ENCODE measurements around the gene ADAM12. TPM values are rescaled to one million over a fixed set of nuclear protein-coding genes. Genes with fewer than 3 reads are reported as not detected.

Gene ADAM12
- polyA plus RNA-seq, 1 experiment: 8.6 TPM

- no peak overlapping the region for H3K4me3 ChIP-seq (ENCODE audit: low read depth, low read length)
- DNase-seq (ENCODE audit: low read depth): no peak
Observed at GRCh38 chr10:126215746-126216631, 172.3 kb downstream of the ADAM12 start.

DNA sequence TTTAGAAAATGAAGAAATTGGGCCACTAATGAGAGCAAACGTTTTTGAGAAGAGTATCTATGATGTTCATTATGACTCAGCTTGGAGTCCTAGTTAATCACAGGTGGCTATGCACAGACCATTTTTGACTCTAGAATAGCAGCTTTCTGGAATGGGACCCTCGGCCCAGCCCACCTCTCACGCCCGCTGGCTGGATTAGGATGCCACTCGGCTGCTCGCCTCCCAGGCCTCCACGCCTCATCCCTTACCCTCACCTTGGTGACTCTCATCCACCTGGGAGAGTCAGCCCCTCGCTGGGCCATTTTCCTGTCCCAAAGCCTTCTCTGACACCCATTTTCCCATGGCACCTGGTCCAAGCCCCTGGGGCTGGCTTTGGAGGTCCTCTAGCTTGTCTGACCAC, 173.6 kb downstream of the ADAM12 start:
- no peak for DNase-seq (ENCODE audit: low read depth)
- Histone ChIP-seq H3K4me3 (ENCODE audit: low read depth, low read length) (no peak overlapping the region), H3K36me3 (ENCODE audit: control insufficient read depth, insufficient read depth, low read length) (no peaks in the 10 kb centered on the region), H3K27me3 (ENCODE audit: control insufficient read depth, insufficient read depth, low read length) (no peaks in the 10 kb centered on the region)
- POLR2A ChIA-PET: no interaction called here
- CTCF ChIA-PET: interaction anchor here (1.0 to 1.8 kb wide), 2 partner anchors 73 to 172 kb away, joined by 3 to 4 read pairs; no protein-coding TSS in a partner anchor
- TF ChIP-seq, protein P1, sequence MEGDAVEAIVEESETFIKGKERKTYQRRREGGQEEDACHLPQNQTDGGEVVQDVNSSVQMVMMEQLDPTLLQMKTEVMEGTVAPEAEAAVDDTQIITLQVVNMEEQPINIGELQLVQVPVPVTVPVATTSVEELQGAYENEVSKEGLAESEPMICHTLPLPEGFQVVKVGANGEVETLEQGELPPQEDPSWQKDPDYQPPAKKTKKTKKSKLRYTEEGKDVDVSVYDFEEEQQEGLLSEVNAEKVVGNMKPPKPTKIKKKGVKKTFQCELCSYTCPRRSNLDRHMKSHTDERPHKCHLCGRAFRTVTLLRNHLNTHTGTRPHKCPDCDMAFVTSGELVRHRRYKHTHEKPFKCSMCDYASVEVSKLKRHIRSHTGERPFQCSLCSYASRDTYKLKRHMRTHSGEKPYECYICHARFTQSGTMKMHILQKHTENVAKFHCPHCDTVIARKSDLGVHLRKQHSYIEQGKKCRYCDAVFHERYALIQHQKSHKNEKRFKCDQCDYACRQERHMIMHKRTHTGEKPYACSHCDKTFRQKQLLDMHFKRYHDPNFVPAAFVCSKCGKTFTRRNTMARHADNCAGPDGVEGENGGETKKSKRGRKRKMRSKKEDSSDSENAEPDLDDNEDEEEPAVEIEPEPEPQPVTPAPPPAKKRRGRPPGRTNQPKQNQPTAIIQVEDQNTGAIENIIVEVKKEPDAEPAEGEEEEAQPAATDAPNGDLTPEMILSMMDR (IDR thresholded peaks at IDR 0.05; ENCODE audit: insufficient read depth, low read depth, low read length): no peak

More at GRCh38 chr10:126215746-126216631, 172.3 kb downstream of the ADAM12 start:
- Histone ChIP-seq H3K36me3 (ENCODE audit: control insufficient read depth, insufficient read depth, low read length) (no peaks in the 10 kb centered on the region; the same call in 1 of the 2 replicates), H3K27me3 (ENCODE audit: control insufficient read depth, insufficient read depth, low read length) (no peaks in the 10 kb centered on the region)
- ChIA-PET POLR2A (interaction anchor here (0.6 to 1.0 kb wide), 2 partner anchors 9 to 172 kb away, joined by 3 to 6 read pairs; no protein-coding TSS in a partner anchor), CTCF (interaction anchor here (1.1 to 2.1 kb wide), 3 partner anchors 11 to 233 kb away, joined by 3 to 6 read pairs (median 6); no protein-coding TSS in a partner anchor)
- TF ChIP-seq, protein P1 (IDR thresholded peaks at IDR 0.05; ENCODE audit: insufficient read depth, low read depth, low read length): no peak

- POLR2A ChIA-PET: interaction anchor here (0.5 kb wide), 1 partner anchor 182 kb away, joined by 3 read pairs; no protein-coding TSS in a partner anchor
- no peak for DNase-seq (ENCODE audit: low read depth)
Observed at GRCh38 chr10:126214021-126214420, 174.3 kb downstream of the ADAM12 start.

GRCh38 chr10:126212738-126213137, 175.5 kb downstream of the ADAM12 start:
- ChIA-PET POLR2A (no interaction called here), CTCF (interaction anchor here (1.3 to 1.9 kb wide), 2 partner anchors 9 to 11 kb away, joined by 4 to 6 read pairs; no protein-coding TSS in a partner anchor)
- Histone ChIP-seq H3K27me3 (ENCODE audit: control insufficient read depth, insufficient read depth, low read length) (no peaks in the 10 kb centered on the region), H3K36me3 (ENCODE audit: control insufficient read depth, insufficient read depth, low read length) (no peaks in the 10 kb centered on the region), H3K4me3 (ENCODE audit: low read depth, low read length) (no peak overlapping the region)
- DNase-seq (ENCODE audit: low read depth): no peak
- TF ChIP-seq, protein P1 (IDR thresholded peaks at IDR 0.05; ENCODE audit: insufficient read depth, low read depth, low read length): no peak

More at GRCh38 chr10:126214021-126214420, 174.3 kb downstream of the ADAM12 start:
- TF ChIP-seq, protein P1 (IDR thresholded peaks at IDR 0.05; ENCODE audit: insufficient read depth, low read depth, low read length): no peak
- CTCF ChIA-PET: interaction anchor here (0.9 to 1.9 kb wide), 3 partner anchors 10 to 173 kb away, joined by 3 to 6 read pairs (median 4); no protein-coding TSS in a partner anchor
- H3K27me3 ChIP-seq (ENCODE audit: control insufficient read depth, insufficient read depth, low read length): no peaks in the 10 kb centered on the region
- H3K36me3 ChIP-seq (ENCODE audit: control insufficient read depth, insufficient read depth, low read length): no peaks in the 10 kb centered on the region
- H3K4me3 ChIP-seq (ENCODE audit: low read depth, low read length): no peak overlapping the region

GRCh38 chr10:126210051-126210651, 178.1 kb downstream of the ADAM12 start:
- H3K27me3 ChIP-seq (ENCODE audit: control insufficient read depth, insufficient read depth, low read length): no peaks in the 10 kb centered on the region
- no peak for DNase-seq (ENCODE audit: low read depth)
- TF ChIP-seq, protein P1 (IDR thresholded peaks at IDR 0.05; ENCODE audit: insufficient read depth, low read depth, low read length): no peak
- H3K4me3 ChIP-seq (ENCODE audit: low read depth, low read length): no peak overlapping the region
- ChIA-PET CTCF (no interaction called here), POLR2A (no interaction called here)
- H3K36me3 ChIP-seq (ENCODE audit: control insufficient read depth, insufficient read depth, low read length): no peaks in the 10 kb centered on the region
